ENCODE results near the gene DNASE1.
"Not testable (repeated sequence)": the region's sequence is repeated elsewhere in the genome, so short reads cannot be mapped to it uniquely, and the experiment has no call there.

DNASE1 gene

GRCh38 chr16:3655030-3655395, 522 bp downstream of the DNASE1 start:
- no peak for DNase-seq (ENCODE audit: low read depth, low spot score)
- no peak overlapping the region for H3K4me3 ChIP-seq (ENCODE audit: low read depth, low read length)
- POLR2A ChIA-PET, result no interaction called here
- CTCF ChIA-PET, result interaction anchor here (1.2 to 1.4 kb wide), 2 partner anchors 10 to 20 kb away, joined by 3 to 4 read pairs; no protein-coding TSS in a partner anchor
- TF ChIP-seq CTCF (IDR thresholded peaks at IDR 0.05; ENCODE audit: insufficient read depth, low read length, missing control alignments), result no peak

GRCh38 chr16:3655396-3656159, 1.1 kb downstream of the DNASE1 start:
- CTCF ChIA-PET, result interaction anchor here (1.2 to 1.4 kb wide), 2 partner anchors 9 to 19 kb away, joined by 3 to 4 read pairs; no protein-coding TSS in a partner anchor
- DNase-seq (ENCODE audit: low read depth, low spot score), result no peak
- POLR2A ChIA-PET, result no interaction called here
- H3K4me3 ChIP-seq (ENCODE audit: low read depth, low read length), result no peak overlapping the region
- no peak for TF ChIP-seq CTCF (IDR thresholded peaks at IDR 0.05; ENCODE audit: insufficient read depth, low read length, missing control alignments)

GRCh38 chr16:3656160-3656490, 1.6 kb downstream of the DNASE1 start:
- CTCF ChIA-PET, result interaction anchor here (1.2 kb wide), 1 partner anchor 19 kb away, joined by 3 read pairs; no protein-coding TSS in a partner anchor
- DNase-seq (ENCODE audit: low read depth, low spot score); POLR2A ChIA-PET; H3K4me3 ChIP-seq (ENCODE audit: low read depth, low read length): not testable (repeated sequence)

GRCh38 chr16:3656491-3657468, 2.3 kb downstream of the DNASE1 start:
- no peak for TF ChIP-seq CTCF (IDR thresholded peaks at IDR 0.05; ENCODE audit: insufficient read depth, low read length, missing control alignments)
- no peak for DNase-seq (ENCODE audit: low read depth, low spot score)
- POLR2A ChIA-PET, result no interaction called here
- no peak overlapping the region for H3K4me3 ChIP-seq (ENCODE audit: low read depth, low read length)
- CTCF ChIA-PET, result no interaction called here

GRCh38 chr16:3659251-3659650, 4.8 kb downstream of the DNASE1 start:
- H3K4me3 ChIP-seq (ENCODE audit: low read depth, low read length), result no peak overlapping the region
- CTCF ChIA-PET, result interaction anchor here (0.8 to 1.1 kb wide), 2 partner anchors 31 to 42 kb away, joined by 3 to 5 read pairs; no protein-coding TSS in a partner anchor
- POLR2A ChIA-PET, result no interaction called here
- no peak for DNase-seq (ENCODE audit: low read depth, low spot score)
- no peak for TF ChIP-seq CTCF (IDR thresholded peaks at IDR 0.05; ENCODE audit: insufficient read depth, low read length, missing control alignments)

GRCh38 chr16:3661311-3661710, 6.8 kb downstream of the DNASE1 start:
- DNase-seq (ENCODE audit: low read depth, low spot score), result no peak
- ChIA-PET CTCF (interaction anchor here (1.0 to 2.1 kb wide), 2 partner anchors 30 to 276 kb away, joined by 3 to 9 read pairs; no protein-coding TSS in a partner anchor), POLR2A (no interaction called here)
- no peak overlapping the region for H3K4me3 ChIP-seq (ENCODE audit: low read depth, low read length)
- no peak for TF ChIP-seq CTCF (IDR thresholded peaks at IDR 0.05; ENCODE audit: insufficient read depth, low read length, missing control alignments)
